ENCODE results near the gene CANT1.

CANT1 gene

GRCh38 chr17:78993981-78994671 lies 15.4 kb downstream of the CANT1 start:
- no peak for DNase-seq

GRCh38 chr17:78993241-78993956 lies 16.2 kb downstream of the CANT1 start:
- DNase-seq: no peak

- no peak for DNase-seq
These were observed 16.9 kb downstream of the CANT1 start for GRCh38 chr17:78992542-78993212.

DNA sequence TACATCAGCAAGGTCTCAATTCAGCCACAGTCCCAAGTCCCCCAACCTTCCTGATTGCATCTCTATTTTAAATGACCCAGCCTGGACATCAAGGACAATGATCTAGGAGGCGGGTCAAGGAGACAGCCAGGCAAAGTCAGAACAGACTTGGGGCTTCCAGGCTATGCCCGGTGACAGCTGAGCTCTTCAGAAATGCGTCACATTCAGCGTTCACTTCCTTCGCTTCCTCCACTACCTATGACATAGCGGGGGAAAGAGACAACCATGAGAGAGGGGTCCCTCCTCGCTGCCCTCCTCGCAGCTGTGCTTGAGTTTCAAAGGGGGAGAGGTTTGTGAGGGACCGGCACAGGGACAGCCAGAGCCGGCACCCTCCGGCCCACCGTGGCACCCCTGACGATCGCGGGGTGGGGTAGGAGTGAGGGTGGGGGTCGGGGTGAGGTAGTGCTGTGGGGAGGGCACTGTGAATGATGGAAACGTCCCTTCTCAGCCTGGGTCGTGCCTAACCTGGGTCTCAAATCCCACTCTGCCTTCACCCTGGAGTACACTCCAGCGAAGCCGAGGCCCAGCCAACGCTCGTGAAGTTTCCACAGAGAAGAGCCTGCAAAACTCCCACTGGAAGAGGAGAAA lies 17.5 kb downstream of the CANT1 start:
- no peak for DNase-seq

DNA sequence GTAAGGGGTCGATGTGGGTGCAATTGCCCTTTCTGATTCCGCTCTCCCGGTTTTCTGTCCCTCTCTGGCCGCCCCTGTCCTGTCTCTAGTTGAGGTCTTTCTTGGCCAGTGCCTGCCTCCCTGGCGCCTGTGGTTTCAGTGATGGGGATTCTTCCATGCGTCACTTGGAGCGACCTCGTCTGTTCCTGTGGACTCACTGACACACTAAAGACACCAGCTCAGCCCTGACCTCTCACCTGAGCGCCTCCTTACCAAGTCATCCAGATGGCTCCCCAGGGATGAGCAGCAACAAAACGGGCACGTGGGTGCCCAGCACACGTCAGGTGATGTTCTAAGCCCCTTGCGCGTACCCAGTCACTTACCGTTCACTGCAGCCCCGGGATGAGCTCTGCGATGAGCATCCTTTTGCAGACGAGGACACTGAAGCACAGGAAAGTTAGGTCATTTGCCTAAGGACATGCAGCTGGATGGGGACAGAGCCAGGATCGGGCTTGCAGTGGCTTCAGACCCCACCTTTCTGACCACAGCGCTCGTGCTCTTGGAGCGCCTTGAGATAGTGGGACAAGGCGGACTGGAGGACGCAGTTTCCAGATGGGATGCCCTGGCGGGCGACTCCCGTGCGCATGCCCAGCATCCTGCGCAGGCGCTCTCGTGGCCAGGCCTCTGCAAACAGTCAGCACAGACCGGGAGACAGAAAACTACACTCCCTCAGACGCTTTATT lies 18.4 kb downstream of the CANT1 start:
- DNase-seq: no peak

GRCh38 chr17:78990349-78991016 lies 19.1 kb downstream of the CANT1 start:
- DNase-seq: no peak

DNA sequence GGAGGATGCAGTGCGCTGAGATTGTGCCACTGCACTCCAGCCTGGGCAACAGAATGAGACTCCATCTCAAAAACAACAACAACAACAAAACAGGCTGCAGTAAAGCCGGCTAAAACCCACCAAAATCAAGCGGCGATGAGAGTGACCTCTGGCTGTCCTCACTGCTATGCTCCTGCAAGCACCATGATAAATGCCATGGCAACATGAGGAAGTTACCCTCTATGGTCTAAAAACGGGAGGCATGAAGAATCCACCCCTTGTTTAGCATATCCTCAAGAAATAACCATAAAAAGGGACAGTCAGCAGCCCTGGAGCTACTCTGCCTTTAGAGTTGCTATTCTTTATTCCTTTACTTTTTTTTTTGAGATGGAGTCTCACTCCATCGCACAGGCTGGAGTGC lies 21.4 kb downstream of the CANT1 start:
- no peak for DNase-seq

DNA sequence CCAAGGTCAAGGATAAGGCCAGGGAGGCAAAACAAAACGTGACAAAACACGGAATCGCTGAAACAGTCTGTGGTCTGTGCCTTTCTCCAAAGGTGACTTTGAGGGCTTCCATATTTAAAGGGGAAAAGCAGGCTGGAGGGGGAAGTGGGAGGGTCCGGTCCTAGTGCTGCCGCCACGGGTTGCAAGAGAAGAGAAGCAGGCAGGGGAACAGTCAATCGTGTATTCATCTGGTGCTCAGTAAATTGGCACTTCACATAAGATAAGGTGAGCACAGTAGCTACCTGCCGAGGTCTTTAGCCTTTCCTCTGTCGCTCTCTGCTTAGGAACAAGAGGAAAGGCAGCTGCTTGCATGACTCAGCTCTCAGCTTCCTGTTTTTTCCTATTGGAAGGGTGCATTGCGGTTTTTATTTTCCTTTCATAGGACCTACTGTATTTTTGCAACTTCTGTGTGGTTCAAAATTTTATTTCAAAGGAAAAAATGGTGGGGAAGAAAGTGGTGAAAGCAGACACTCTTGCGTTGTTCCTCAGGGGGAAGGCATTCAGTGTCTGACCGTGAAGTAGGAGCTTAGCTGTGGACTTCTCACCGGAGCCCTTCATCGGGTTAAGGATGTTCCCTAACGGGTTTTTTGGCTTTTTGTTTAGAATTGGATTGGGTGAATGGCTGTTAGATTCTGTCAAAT lies 22.8 kb downstream of the CANT1 start:
- DNase-seq: peak; percentile 16

GRCh38 chr17:78986048-78986648 lies 23.4 kb downstream of the CANT1 start:
- DNase-seq: no peak

GRCh38 chr17:78985395-78985794 lies 24.2 kb downstream of the CANT1 start:
- no peak for DNase-seq

- DNase-seq: no peak
These were observed 28.3 kb downstream of the CANT1 start for GRCh38 chr17:78981010-78981888.

DNA sequence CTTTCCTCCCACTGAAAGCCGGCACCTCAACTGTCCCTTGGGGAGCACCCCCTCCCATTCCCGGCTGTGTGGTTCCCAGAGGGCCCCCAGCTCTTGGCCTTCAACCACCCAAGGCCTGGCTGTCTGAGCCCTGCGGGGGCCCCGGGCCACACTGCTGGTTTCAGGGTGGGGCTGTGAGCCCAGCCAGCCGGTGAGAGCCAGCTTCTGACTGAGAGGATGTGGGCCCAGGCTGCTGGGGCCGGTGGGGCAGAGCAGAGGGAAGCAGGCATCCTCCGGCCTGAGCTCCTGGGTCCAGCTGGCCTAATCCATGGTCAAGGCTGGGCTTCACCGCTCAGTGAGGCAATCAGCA lies 29.0 kb downstream of the CANT1 start:
- no peak for DNase-seq

DNA sequence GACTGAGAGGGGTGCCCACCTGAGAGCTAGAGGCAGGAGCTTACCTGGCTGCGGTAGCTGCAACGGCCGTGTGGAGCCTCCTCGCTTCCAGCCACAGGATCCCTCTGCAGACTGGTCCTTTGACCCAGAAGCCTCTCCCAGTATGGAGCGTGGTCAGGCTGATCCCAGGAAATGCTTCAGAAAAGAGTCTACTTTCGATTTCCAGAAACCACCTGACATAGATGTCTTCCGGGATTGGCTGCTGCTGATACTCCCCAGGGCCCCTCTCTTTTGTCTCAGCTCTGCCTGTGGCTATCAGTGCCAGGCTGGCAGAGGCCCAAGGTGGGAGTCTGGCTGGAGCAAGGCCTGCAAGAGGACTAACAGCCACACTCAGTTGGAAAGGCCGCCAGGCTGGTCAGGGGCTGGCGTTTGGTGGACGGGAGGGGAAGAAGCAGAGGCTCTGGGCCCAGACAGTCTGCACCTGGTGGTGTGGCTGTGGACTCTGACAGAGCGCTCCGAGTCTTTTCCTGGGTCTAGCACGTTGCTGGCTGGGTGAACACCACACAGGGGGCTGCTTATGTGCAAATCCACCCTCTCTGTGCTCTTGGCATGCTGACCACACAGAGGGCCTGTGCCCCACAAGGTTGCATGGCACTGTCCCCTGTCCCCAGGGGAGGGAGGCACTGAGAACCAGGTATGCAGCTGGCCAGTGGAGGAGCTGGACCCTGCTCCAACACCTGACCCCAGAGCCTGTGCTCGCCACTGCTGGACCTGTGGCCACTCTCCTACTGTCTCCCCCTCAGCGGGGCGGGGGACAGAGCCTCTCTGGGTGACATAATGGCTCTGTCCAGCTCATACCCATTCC lies 29.6 kb downstream of the CANT1 start, which contains the start of gene LGALS3BP:
TSS of gene LGALS3BP (minus strand) at position 144 of the 844 bp plus-strand sequence. CDS start 2,732 bp downstream, outside the sequence.
- DNase-seq: peak; percentile 94

GRCh38 chr17:78977997-78978973 lies 31.3 kb downstream of the CANT1 start:
- DNase-seq: no peak

DNA sequence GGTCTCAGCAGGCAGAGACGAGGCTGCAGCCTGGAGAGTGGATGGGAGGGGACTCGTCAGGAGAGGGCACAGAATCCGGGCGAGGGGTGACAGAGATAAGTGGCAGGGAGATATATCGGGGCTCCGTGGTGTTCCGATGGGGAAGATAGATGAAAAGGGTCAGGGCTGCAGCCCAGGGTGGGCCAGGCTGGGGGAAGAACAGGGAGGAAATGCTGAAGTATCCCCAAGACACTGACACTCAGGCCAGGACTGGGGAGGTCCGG lies 32.0 kb downstream of the CANT1 start:
- no peak for DNase-seq

- DNase-seq: no peak
These were observed 32.5 kb downstream of the CANT1 start for GRCh38 chr17:78976907-78977680.

Data from NCI-H1436 treated with DMSO at 0.1 percent for 48 hours (cell line).